ENCODE measurements around the gene FNDC3B.
A peak's percentile ranks its signal among the peaks of the same experiment; 100 is the strongest.

The FNDC3B gene

DNA sequence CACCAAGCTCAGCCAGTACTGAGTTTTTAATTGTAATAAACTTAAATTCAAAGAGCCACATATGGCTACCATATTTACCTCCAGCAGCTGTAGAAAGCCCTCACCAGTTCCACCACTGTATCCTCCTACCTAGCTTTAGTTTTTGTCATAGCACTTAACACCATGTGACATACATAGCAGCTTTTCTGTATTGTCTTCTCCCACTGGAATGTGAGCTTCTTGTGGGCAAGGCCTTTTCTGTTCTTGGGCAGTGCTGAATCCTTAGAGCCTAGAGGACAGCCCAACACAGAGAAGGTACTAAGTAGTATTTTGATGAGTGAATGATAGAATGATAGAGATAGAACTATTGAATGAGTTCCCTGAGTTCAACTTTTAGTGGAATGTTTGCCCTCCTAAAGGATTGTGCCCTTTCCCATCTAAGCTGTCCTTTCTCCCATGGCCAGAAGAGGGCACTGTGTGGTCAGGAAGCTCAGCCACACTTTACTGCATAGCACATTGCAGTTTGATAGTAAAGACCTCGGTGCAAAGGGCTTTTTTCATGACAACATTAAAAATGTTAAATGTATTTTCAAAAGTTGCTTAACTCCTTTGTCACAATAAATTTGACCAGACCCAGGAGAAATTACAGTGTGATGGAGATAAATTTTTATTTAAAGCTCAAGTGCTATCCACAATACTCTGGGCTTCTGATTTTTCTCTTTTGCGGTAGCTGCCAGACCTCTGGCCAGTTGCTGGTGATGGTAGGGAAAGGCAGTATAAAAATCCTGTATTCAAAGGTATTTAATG lies 293.1 kb downstream of the FNDC3B start:
- no peak overlapping the region for H3K27ac ChIP-seq

DNA sequence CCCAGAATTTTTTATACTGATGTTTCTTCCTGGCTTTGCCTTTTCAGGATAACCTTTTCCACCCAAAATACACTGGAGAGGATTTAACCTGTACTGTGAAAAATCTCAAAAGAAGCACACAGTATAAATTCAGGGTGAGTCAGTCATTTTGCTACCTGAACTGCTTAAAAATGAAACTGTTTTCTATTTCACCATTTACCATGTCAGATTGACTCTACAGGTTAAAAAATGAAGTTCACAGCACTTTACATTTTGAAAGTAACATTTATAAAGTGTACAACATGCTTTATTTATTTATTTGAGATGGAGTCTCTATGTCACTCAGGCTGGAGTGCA lies 293.6 kb downstream of the FNDC3B start:
- no peak for DNase-seq (ENCODE audit: low read depth, low spot score)
- H3K27ac ChIP-seq: no peak overlapping the region

More for the DNA sequence above, 293.1 kb downstream of the FNDC3B start:
- DNase-seq (ENCODE audit: low read depth, low spot score): no peak

DNA sequence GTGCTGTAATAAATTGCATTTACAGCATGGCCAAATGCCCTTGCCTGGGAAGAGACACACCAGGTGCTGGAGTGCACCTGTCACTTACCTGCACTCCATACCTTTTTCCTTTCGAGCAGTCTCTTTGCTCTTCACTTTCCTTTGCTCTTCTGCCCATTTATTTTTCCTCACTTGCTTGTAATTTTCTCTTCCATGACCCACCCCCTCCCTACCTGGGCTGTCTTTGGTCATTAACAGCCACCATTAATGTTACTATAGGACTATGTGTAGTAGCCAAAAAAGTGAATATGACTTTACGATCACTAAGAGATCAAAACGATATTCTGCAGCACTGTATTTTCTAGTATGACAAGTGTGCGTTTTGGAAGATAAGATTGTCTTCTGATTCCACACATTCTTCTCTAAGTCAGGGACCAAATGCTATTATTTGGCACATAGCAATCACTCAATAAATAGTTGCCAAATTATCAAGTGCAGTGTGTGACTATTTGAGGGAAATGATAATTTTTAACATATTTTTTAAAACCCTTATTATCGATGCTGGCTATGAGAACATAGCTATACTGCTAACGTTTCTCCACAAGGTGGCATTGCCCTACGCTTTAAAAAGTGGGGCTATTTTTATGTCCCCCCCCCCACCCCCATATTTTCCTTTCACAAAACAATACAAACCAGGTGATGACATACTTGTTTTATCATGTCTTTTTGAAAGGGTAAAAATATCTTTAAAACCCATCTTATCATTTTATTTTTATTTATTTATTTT lies 294.5 kb downstream of the FNDC3B start:
- peak overlapping the region; percentile 40 for H3K27ac ChIP-seq
- no peak for DNase-seq (ENCODE audit: low read depth, low spot score)

DNA sequence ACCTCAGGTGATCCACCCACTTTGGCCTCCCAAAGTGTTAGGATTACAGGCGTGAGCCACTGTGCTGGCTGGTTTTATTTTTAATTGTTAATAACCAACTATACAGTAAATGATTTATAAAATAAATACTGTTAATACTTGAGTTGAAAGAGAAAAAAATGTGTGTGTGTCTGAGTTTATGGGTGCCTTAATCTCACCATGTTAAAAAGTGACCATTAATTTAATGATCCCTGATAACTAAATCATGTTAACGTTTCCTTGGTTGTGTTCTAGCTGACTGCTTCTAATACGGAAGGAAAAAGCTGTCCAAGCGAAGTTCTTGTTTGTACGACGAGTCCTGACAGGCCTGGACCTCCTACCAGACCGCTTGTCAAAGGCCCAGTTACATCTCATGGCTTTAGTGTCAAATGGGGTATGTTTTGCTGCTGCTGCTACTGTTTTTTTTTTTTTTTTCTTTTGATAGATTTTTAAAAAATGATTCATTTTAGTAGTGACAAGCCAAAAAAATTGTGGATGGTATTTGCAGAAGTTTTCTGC lies 295.4 kb downstream of the FNDC3B start:
- no peak for DNase-seq (ENCODE audit: low read depth, low spot score)
- H3K27ac ChIP-seq: peak overlapping the region; percentile 40

DNA sequence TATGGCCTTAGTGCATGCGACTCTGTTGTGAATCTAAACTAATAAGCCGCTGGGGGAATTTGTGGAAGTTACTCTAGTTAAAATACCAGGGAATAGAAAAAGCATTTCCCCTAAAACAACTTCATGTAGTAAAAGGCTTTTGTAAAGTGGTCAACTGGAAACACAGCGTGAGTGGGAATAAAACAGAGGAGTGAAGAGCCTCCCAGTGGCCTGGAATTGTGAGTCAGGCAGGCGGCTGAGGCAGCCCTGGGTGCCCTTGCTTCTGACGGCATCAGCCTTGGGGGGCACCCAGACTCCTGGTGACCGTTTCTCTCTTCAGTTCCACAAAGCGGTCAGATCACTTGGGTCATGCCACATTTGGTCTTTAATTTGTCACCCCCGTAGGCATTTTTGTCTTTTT lies 300.5 kb downstream of the FNDC3B start:
- DNase-seq (ENCODE audit: low read depth, low spot score): no peak
- no peak overlapping the region for H3K27ac ChIP-seq

DNA sequence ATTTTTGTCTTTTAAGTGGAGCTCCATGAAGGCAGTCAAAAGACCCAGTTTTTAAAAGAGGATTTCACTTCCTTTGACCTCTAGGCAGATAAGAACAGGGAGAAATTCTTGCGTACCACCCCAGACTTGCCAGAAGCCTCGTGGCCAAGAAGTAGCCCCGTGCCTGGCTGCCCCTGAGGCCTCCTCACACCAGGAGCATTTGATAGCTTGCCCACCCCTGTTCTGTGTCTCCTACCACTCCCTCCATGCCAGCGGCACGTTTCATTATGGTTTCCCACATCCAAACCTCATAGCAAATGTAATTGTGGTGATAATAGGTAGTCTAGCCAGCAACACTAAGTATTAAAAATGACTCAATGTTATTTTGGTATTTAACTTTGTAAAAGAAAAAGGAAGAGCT lies 301.2 kb downstream of the FNDC3B start:
- H3K27ac ChIP-seq: no peak overlapping the region

DNA sequence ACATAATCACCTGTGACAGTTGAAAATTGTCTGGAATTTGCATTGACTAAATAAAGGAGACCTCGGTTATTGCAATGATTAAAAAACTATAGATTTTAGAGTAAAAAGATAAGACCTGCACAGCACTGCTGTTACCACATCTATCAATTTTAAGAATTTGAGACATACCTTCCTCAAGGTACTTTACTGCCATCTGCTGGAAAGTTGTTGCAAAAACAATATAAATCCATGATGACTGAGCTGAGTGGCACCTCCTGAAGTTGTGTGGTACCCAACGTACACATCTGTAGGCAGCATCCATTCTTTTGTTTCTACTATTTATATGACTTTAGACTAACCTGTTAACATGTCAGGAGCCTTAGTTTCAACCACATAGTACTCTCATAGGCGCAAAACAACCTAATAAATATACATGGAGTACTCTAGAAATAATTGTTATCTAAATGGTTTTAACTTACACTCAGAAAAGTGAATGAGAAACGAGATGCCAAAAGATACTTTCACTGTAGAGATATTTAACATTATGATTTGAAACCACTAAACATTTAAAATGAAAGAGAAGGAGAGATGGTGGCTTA lies 302.2 kb downstream of the FNDC3B start:
- no peak for DNase-seq (ENCODE audit: low read depth, low spot score)
- no peak overlapping the region for H3K27ac ChIP-seq

More for the DNA sequence above, 301.2 kb downstream of the FNDC3B start:
- no peak for DNase-seq (ENCODE audit: low read depth, low spot score)

DNA sequence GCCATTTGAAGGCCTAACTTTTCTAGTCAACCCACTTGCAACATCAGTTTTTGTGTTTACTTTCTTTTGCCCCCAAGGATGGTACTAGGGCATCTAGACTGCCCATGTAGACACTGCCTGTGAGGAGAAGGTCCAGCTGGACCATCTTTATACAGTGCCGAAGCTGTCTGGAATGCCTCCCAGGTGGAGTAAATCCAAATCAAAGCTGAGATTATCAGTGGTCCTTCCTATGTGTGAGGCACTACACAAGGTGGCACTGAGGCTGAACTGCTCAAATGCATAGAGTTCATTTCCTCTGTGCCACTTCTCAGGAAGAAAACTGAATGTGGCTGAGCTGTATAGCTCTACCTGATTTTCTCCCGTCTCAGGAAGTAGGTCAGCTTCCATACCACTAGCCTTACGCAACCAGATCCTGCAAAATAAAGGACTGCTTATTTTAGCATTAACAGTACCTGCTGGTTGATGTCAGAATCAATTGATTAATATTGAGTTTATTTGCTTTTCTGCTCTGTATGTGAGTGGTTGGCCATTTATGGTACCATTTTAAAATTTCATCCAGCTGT lies 302.8 kb downstream of the FNDC3B start:
- no peak overlapping the region for H3K27ac ChIP-seq
- no peak for DNase-seq (ENCODE audit: low read depth, low spot score)

DNA sequence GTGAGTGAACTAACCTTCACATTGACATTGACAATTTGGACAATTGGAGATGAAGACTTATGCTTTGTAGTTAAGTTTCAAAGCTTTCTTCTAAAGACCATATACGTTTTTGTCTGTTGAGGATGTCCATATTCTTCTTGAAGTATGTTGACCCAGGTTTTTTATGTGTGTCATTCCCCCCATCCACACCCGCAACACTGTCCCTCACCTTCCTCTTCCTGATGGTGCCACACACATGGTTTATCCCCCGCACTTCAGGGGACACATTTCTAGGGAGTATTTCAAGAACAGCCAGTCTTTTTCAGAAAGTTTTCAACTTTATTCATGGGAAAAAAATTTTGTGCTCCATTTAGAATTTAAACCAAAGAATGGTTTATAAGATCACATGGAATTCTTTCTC lies 303.7 kb downstream of the FNDC3B start:
- H3K27ac ChIP-seq: no peak overlapping the region
- no peak for DNase-seq (ENCODE audit: low read depth, low spot score)

DNA sequence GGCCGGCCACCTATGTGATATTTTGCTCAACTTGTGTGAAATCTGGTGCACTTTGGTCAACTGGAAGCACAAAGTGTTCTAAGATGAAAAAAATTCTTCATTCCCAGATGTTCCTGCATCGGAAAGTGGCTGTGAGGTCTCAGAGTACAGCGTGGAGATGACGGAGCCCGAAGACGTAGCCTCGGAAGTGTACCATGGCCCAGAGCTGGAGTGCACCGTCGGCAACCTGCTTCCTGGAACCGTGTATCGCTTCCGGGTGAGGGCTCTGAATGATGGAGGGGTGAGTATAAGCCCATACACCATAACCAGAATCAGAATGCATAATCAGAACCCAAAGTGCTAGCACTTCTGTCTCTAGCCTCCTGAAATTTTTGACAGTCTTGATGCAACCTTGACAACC lies 304.6 kb downstream of the FNDC3B start:
- DNase-seq (ENCODE audit: low read depth, low spot score): no peak
- no peak overlapping the region for H3K27ac ChIP-seq

DNA sequence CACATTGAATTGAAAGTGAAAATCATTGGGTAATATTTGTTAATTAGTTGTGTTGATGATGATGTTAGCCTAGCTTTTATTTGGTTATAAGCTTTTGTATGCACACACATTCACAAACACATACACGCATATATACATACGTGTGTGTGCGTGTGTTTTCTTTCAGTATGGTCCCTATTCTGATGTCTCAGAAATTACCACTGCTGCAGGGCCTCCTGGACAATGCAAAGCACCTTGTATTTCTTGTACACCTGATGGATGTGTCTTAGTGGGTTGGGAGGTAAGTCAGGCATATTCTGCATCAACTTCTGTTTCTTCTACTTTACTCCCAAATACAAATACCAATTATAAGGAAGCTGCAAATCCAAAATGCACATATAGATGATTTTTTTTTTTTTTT lies 306.8 kb downstream of the FNDC3B start:
- DNase-seq (ENCODE audit: low read depth, low spot score): no peak
- no peak overlapping the region for H3K27ac ChIP-seq

DNA sequence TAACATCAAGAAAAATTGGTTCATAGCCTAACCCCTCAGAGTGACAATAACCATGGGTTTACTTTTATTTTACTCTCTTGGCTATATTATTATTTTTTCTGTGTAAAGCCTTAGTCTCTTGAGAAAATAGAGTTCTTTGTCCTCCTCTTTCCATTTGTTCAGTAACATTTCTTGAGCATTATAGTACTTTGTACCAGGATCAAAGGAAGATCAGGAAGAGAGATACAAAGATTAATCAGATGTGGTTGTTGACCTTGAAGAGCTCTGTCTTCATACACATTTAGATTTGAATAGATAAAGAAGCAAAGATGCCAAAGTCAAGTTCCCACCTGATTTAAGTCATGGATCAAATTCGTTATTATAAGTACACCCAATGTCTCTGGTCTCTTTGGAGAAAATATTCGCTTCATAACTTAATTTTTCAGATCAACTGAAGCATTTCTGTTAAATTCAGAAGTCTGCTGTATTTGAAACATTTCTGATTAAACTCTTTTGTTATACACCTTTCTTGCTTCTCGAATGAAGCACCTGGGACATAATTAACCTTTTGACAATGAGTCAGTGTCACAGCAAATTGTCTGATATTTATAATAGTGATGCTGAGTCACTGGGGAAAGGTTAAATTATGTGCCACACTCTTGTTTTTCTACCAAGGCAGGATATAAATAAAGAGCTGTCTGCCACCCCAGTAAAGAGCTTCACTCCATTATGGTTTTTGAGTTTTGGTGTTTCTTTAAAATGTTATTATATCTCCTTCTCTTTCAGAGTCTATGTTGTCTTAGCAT lies 308.7 kb downstream of the FNDC3B start:
- H3K27ac ChIP-seq: no peak overlapping the region
- no peak for DNase-seq (ENCODE audit: low read depth, low spot score)

DNA sequence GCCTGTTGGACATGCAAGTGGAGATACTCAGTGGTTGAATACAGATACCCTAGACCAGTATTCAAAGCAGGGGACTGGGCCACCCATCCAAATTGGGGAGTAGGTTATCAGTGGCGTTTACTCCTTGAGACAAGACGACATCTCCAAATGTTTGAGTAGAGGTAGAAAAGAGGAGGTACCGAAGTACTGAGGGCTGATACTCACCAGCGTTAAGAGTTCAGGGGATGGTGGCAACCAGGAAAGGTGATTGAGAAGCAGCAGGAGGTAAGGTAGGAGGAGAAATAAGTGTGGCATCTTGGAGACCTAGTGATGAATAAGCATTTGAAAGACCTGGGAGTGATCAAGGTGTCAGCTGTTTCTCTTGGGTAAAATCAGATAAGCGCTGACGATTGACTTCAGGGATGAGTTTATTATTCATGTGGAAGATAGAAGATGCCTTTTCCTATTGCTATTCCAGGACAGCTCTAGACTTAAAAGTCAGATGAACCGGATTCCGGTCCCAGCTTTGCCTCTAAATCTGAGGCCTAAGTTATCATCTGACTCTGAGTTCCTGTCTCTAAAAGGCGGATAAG lies 312.6 kb downstream of the FNDC3B start:
- H3K27ac ChIP-seq: no peak overlapping the region
- no peak for DNase-seq (ENCODE audit: low read depth, low spot score)

DNA sequence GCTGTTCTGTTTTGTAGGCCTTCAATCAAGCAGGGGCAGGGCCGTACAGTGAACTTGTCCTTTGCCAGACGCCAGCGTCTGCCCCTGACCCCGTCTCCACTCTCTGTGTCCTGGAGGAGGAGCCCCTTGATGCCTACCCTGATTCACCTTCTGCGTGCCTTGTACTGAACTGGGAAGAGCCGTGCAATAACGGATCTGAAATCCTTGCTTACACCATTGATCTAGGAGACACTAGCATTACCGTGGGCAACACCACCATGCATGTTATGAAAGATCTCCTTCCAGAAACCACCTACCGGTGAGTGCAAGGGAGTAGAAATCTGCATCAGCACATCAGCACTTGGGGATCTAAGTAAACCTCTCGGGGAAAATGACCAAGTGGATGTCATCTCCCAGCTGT lies 313.4 kb downstream of the FNDC3B start:
- no peak for DNase-seq (ENCODE audit: low read depth, low spot score)
- H3K27ac ChIP-seq: no peak overlapping the region

DNA sequence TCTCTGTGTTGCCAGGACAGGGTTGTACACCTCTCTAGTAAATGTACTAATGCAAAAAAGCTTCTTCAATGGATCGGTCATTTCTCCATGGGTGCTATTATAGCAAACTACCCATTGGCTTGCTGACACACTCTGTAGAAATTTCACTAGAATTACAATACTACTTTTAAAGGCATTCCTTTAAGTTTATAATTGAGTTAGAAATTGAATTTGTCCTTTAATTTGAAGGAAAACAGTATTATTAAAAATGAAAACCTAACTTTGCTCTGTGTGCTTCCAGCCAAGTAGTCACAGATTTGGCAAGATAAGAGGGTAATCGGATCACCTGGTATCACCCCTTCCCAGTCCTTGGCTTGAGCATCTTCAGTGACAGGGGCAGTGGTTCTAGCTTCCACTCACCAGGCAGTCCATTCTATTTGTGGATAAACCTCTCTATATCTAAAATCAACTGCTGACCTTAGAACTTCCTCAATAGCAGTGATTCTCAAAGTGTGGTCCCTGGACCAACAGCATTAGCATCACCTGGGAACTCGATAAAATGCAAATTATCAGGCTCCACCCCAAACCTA lies 315.6 kb downstream of the FNDC3B start:
- H3K27ac ChIP-seq: peak overlapping the region; percentile 19
- DNase-seq (ENCODE audit: low read depth, low spot score): no peak

DNA sequence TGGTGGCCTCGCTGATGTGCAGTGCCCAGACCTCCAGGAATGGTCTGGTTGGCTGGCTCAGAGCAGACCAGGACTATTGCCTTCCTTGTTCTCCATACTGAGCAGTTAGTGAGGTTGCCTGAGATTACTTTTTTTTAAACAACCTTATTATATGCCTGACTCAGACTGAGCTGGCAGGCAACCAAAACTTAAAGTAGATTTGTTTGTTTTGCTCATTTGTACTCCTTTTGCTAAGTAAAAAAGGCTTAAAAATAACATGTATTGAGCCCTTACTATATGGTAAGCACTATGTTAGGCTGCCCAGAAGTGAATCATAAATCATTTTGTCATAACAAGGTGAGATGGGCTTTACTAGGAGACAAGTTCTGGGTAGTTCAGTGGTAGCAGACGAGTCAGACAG lies 316.5 kb downstream of the FNDC3B start:
- peak; percentile 33 for DNase-seq (ENCODE audit: low read depth, low spot score)

DNA sequence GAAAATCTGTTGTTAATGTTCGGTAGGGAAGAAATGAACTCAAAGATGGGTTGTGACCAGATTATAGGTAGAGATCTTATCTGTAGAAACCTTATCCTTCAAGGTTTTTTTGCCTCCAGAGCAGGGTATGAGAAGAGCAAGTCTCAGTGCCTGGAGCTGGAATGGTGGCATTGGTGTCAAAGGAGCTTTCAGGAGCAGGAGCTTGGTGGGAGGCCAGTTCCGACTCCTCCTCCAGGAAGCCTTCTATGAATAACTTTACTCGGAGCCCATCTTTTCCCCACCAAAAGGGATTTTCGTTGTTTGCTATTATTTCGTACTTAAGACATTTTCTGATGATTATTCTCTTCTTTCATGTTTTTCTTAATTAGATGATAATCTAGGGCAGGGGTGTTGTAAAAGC lies 317.0 kb downstream of the FNDC3B start:
- H3K27ac ChIP-seq: no peak overlapping the region
- no peak for DNase-seq (ENCODE audit: low read depth, low spot score)

More for the DNA sequence above, 316.5 kb downstream of the FNDC3B start:
- no peak overlapping the region for H3K27ac ChIP-seq

DNA sequence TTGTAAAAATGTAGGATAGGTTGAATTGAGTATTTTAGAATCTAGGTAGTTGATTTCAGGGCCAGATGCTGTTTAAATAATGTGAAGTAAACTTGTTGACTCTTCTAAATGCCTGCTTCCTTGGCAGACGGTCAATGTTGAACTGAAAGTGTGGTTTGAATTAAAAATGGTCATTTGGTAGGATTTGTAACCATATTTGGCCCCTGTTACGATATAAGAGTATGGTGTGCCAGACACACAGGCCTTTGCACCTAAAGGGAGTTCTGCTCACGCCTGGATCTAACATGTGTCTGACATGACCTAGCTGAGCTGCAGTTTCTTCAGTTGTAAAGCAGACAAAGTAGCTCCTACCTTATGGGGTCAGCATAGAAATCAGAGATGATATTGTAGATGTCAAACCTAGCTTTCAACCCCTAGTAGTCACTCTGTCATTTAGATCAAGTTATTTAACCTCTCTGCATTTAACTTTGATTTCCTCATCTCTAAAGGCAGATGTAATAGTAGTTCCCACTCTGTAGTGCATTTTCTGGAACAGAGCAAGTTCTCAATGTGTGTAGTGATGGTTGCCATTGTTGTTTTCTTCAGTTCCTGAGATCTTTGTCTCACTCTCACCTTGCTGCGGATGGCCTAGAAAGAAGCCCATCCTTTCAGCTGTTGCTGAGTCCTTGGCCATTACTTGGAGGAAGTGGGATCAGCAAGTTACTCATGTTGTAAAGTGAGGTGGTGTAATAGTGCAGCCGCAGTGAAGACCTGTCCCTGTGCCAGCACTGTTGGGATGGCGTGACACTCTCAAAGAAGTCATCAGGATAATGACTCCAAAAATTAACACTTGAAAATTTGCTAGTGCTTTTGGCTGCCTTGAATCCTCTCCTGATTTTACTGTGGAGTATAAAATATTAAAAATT lies 318.7 kb downstream of the FNDC3B start:
- no peak overlapping the region for H3K27ac ChIP-seq

More for the DNA sequence above, 318.7 kb downstream of the FNDC3B start:
- no peak for DNase-seq (ENCODE audit: low read depth, low spot score)

Measured in epithelial cell of prostate (primary cell).